ENCODE measurements around the gene TNFSF15. TPM values are rescaled to one million over a fixed set of nuclear protein-coding genes. Genes with fewer than 3 reads are reported as not detected.
A peak's percentile ranks its signal among the peaks of the same experiment; 100 is the strongest.

TNFSF15 gene
- total RNA-seq, 1 donor from 2014 or later: 0.22 TPM

- intact Hi-C loops (cut with micrococcal nuclease): no loop called here
- H3K36me3 Mint-ChIP-seq (ENCODE audit: low read depth): no peaks in the 10 kb centered on the region
- TF ChIP-seq CTCF (IDR thresholded peaks at IDR 0.05): no peak
- peaks cover 35% of the 10 kb centered on the region for H3K4me1 Mint-ChIP-seq
- H3K27ac Mint-ChIP-seq: no peak overlapping the region
- H3K9me3 Mint-ChIP-seq: no peaks in the 10 kb centered on the region
- H3K27me3 Mint-ChIP-seq: peaks cover 32% of the 10 kb centered on the region
- ChIA-PET POLR2A (no interaction called here), CTCF (no interaction called here)
- ATAC-seq (ENCODE audit: low read depth) (no peak), DNase-seq (no peak)
- no peak overlapping the region for H3K4me3 Mint-ChIP-seq
These were observed 27.8 kb downstream of the TNFSF15 start for GRCh38 chr9:114777821-114778609.

GRCh38 chr9:114776683-114777399 is 29.0 kb downstream of the TNFSF15 start:
- ChIA-PET POLR2A (no interaction called here), CTCF (no interaction called here)
- Mint-ChIP-seq H3K4me3 (no peak overlapping the region), H3K36me3 (ENCODE audit: low read depth) (no peaks in the 10 kb centered on the region), H3K27me3 (peaks cover 32% of the 10 kb centered on the region), H3K9me3 (no peaks in the 10 kb centered on the region), H3K27ac (no peak overlapping the region), H3K4me1 (peaks cover 30% of the 10 kb centered on the region)
- no peak for DNase-seq
- no peak for ATAC-seq (ENCODE audit: low read depth)
- TF ChIP-seq CTCF (IDR thresholded peaks at IDR 0.05): no peak
- intact Hi-C loops (cut with micrococcal nuclease): no loop called here

- no peak for TF ChIP-seq CTCF (IDR thresholded peaks at IDR 0.05)
- no peak for DNase-seq
- ChIA-PET POLR2A (no interaction called here), CTCF (no interaction called here)
- no peak for ATAC-seq (ENCODE audit: low read depth)
- no peak overlapping the region for H3K27ac Mint-ChIP-seq
- H3K9me3 Mint-ChIP-seq: no peaks in the 10 kb centered on the region
- H3K36me3 Mint-ChIP-seq (ENCODE audit: low read depth): no peaks in the 10 kb centered on the region
- no peak overlapping the region for H3K4me3 Mint-ChIP-seq
- intact Hi-C loops (cut with micrococcal nuclease): loop anchor here (2.0 kb wide), 1 partner anchor 17 kb away; no protein-coding TSS in a partner anchor
- H3K27me3 Mint-ChIP-seq: peaks cover 26% of the 10 kb centered on the region
- peaks cover 28% of the 10 kb centered on the region for H3K4me1 Mint-ChIP-seq
These were observed 29.9 kb downstream of the TNFSF15 start for GRCh38 chr9:114775981-114776380.

GRCh38 chr9:114775121-114775520 is 30.7 kb downstream of the TNFSF15 start:
- peaks cover 20% of the 10 kb centered on the region for H3K27me3 Mint-ChIP-seq
- H3K4me1 Mint-ChIP-seq: peaks cover 28% of the 10 kb centered on the region
- no peak for ATAC-seq (ENCODE audit: low read depth)
- TF ChIP-seq CTCF (IDR thresholded peaks at IDR 0.05): no peak
- no peak overlapping the region for H3K27ac Mint-ChIP-seq
- intact Hi-C loops (cut with micrococcal nuclease): loop anchor here (2.0 kb wide), 1 partner anchor 16 kb away; no protein-coding TSS in a partner anchor
- no peaks in the 10 kb centered on the region for H3K36me3 Mint-ChIP-seq (ENCODE audit: low read depth)
- H3K9me3 Mint-ChIP-seq: no peaks in the 10 kb centered on the region
- CTCF ChIA-PET: interaction anchor here (0.7 kb wide), 1 partner anchor 132 kb away, joined by 3 read pairs; no protein-coding TSS in a partner anchor
- no peak for DNase-seq
- POLR2A ChIA-PET: no interaction called here
- H3K4me3 Mint-ChIP-seq: no peak overlapping the region

- Mint-ChIP-seq H3K4me3 (no peak overlapping the region), H3K9me3 (no peaks in the 10 kb centered on the region), H3K27ac (no peak overlapping the region), H3K27me3 (peaks cover 18% of the 10 kb centered on the region), H3K36me3 (ENCODE audit: low read depth) (no peaks in the 10 kb centered on the region), H3K4me1 (peaks cover 28% of the 10 kb centered on the region)
- peak; percentile 69 for ATAC-seq (ENCODE audit: low read depth)
- DNase-seq: no peak
- TF ChIP-seq CTCF (IDR thresholded peaks at IDR 0.05): no peak
- ChIA-PET POLR2A (no interaction called here), CTCF (no interaction called here)
- intact Hi-C loops (cut with micrococcal nuclease): loop anchor here (2.0 kb wide), 1 partner anchor 16 kb away; no protein-coding TSS in a partner anchor
These were observed 31.3 kb downstream of the TNFSF15 start for GRCh38 chr9:114774524-114774923.
